HG03354 (cell line): ENCODE measurements around the gene ZNF444.
"Not testable (repeated sequence)": the region's sequence is repeated elsewhere in the genome, so short reads cannot be mapped to it uniquely, and the experiment has no call there.

Source experiments
- ATAC-seq: cut with Tn5 transposase; IDR thresholded peaks from one replicate; pipeline ENCODE4 v1.9.1; 2021; ENCODE audit warnings: mild to moderate bottlenecking; ENCODE audit not compliant: unreplicated experiment, poor library complexity, severe bottlenecking

The ZNF444 gene

DNA sequence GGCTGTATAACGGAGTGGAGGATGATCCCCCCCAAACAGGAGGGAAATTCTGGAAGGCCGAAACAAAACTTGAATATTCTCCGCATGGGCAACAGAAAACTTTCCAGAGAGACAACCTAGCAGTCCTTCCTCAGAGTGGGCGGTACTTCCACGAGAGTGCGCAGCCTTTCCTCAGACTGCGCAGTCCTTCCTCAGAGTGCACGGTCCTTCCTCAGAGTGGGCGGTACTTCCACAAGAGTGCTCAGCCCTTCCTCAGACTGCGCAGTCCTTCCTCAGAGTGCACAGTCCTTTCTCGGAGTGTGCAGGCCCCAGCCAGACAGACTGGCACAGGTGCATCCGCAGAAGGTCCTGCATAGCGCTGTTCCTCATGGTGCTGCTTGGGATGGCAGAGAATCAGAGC, 22.0 kb downstream of the ZNF444 start:
- ATAC-seq = no peak

DNA sequence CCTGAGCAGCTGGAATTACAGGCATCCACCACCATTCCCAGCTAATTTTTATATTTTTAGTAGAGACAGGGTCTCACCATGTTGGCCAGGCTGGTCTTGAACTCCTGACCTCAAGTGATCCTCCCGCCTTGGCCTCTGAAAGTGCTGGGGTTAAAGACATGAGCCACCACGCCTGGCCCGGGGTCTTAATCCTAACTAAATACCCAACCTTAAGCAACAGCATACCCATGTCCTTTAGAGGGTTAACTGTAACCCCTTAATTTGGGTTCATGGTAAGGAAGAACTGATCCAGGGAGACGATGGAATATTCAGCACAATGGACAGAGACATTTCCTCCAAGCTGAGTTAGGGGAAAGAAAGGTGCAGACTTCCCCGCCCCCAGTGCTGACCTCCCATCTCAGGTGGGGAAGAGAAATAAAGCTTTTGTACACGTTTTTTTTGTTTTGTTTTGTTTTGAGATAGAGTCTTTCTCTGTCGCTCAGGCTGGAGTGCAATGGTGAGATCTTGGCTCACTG, 26.0 kb downstream of the ZNF444 start:
- no peak for ATAC-seq

- ATAC-seq = no peak
Measured at GRCh38 chr19:56170261-56170660, 29.2 kb downstream of the ZNF444 start.

DNA sequence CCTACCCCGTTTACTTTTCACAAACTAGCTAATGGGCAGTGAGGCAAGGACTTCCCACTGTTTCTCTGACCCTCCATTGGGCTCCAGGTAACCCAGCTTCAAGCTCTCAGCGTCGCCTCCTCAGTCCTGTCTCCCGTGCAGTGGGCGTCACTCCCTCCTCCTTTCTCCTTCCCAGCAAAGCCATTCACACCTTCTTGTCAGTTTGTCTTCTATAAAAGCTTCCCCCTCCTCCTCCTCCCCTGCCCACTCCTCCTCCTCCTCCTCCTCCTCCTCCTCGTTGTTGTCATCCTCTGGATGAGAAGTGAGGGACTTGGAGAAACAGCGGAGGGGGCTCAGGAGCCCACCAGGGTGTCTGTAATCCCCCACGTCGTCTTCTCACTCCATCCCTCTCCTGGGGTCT, 33.0 kb downstream of the ZNF444 start:
- no peak for ATAC-seq

DNA sequence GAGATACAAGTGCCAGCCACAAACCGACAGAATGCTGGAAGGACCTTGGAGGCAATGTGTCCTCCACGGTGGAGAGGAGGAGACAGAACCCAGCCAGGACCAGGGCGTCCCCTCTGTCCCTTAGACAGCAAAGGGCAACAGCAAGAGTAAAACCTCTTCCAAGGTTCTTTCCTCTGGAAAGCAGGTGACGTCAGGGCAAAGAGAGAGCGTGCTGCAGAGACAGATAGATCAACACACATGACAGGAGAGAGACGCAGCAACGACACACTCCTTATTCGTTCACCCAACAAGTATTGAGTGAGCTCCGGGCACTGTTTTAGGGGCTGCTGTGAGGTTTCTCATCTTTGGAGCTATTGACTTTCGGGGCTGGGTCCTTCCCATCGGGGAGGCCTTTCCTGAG, 33.5 kb downstream of the ZNF444 start:
- ATAC-seq = no peak

GRCh38 chr19:56175861-56176307, 34.8 kb downstream of the ZNF444 start, which contains the start of gene GALP:
Gene GALP, plus strand, starts transcription at chr19:56176008. Its CDS starts 1,101 bp downstream, at chr19:56177109.
- not testable (repeated sequence) for ATAC-seq

GRCh38 chr19:56176310-56176709, 35.2 kb downstream of the ZNF444 start:
- not testable (repeated sequence) for ATAC-seq

DNA sequence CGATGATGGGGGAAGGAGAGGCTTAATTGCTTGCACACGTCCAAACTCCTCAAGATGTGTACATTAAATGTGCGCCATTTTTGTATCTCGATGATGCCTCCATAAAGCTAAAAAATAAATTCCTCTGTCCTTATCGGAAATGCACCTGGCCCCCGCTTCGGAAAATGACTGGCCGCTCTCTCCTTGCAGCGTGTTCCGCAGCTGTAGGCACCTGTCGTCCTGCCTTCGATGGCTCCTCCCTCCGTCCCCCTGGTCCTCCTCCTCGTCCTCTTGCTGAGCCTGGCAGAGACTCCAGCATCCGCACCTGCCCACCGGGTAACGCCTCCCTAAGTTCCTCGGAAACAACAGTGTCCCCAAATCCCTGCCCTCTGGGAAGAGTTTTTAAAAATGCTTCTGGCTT, 35.8 kb downstream of the ZNF444 start:
- ATAC-seq = no peak

DNA sequence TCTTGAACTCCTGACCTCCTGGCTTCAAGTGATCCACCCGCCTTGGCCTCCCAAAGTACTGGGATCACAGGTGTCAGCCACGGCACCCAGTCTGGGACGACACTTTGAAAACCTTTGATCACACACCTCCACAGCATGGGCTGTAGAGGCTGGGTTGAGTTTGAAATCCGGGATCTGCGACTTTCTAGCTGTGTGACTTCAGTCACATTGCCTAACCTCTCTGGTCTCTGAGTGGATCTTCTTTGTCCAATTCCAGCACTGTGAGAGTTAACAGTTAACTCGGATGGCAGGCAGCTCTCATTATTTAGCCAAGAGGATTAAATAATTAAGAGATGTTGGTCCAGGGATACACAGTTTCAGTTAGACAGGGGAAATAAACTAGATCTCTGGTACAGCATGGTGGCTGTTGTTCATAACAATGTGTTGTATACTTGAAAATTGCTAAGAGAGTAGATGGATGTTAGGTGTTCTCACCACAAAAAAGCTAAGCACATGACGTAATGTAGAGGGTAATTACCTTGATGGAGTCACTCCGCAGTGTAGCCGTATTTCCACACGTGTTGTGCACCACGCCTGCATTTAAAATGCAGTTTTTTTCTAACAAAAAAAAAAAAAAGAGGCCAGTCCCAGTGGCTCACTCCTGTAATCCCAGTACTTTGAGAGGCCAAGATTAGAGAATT, 36.6 kb downstream of the ZNF444 start:
- no peak for ATAC-seq

GRCh38 chr19:56189785-56190184, 48.7 kb downstream of the ZNF444 start:
- ATAC-seq = no peak

DNA sequence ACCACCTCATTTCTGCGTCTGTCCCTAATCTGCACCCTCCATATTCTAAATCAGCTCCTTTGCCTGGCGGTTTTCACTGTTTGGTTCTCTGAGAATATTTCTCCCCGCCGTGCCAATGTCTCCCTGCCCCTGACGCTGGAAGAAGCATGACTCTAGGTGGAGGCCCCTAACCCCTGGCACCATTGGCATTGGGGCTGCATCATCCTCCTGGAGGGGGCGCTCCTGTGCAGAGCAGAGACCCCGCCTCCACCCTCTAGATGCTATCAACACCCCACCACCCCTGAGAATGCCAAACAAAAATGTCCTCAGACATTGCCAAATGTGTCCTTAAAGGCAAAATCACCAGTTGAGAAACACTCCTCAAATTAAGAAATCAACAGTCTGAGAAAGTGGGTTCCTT, 50.0 kb downstream of the ZNF444 start:
- no peak for ATAC-seq

- ATAC-seq = no peak
Measured at GRCh38 chr19:56191711-56192110, 50.6 kb downstream of the ZNF444 start.

DNA sequence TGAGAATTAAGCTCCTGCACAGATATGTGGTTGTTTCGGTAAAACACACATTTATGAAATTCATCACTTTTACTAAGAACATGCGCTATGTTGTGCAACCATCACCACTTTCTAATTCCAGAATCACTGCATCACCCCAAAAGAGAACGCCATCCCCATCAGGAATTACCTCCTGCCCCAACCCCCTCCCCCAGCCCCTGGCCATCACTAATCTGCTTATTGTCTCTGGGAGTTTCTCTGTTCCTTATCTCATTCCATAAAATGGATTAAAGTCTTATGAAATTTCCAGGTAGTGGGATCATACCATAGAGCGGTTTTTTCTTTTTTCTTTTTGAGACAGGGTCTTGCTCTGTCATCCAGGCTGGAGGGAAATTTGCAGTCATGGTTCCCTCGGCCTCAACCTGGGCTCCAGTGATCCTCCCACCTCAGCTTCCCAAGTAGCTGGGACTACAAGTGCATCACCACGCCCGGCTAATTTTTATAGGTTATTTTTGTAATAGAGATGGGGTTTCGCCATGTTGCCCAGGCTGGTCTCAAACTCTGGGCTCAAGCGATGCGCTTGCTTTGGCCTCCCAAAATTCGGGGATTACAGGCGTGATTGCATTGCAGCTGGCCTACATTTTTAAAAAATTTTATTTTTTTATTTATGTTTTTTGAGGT, 53.0 kb downstream of the ZNF444 start:
- no peak for ATAC-seq

- not testable (repeated sequence) for ATAC-seq
Measured at GRCh38 chr19:56197646-56198045, 56.6 kb downstream of the ZNF444 start, which contains the start of gene ZSCAN5B. Gene ZSCAN5B, minus strand, starts transcription at chr19:56197783. Its CDS starts 4,731 bp downstream, at chr19:56193052.

DNA sequence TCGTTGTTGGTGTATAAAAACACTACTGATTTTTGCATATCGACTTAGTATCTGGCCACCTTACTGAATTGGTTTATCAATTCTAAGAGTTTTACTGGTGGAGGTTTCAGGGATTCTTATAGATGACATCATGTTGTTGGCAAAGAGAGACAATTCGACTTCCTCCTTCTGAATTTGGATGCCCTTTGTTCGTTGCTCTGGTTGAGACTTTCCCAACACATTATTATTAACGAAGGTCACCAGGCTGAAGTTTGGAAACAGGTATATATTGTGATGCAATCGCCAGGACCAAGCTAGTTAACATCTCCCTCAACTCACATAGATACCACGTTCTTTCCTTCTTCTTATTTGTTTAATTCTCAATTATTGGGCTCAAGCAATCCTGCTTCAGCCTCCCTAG, 58.6 kb downstream of the ZNF444 start:
- no peak for ATAC-seq

GRCh38 chr19:56201973-56202372, 60.9 kb downstream of the ZNF444 start, which contains the start of gene ZSCAN5C:
Gene ZSCAN5C, plus strand, starts transcription at chr19:56202273. Its CDS starts 3,641 bp downstream, at chr19:56205914.
- no peak for ATAC-seq

- ATAC-seq = not testable (repeated sequence)
Measured at GRCh38 chr19:56207581-56207980, 66.5 kb downstream of the ZNF444 start.

DNA sequence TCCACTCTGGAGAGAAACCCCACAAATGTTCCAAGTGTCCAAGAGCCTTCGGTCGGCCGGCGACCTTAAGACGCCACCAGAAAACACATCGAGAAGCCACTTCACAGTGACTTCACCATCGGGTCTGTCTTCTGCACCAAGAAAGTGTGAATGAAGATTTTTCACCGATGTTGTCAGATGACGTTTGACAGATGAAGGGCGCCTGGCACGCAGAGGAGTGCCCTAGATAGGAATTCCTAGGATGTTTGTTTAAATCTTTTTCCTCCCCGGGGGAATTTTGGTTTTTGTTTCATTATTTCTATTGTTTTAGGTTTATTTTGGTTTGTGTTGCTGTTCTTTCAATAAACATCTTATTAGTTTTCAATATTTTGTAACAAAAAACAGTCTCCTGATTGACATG, 68.0 kb downstream of the ZNF444 start:
- ATAC-seq = no peak

- ATAC-seq = not testable (repeated sequence)
Measured at GRCh38 chr19:56210036-56210435, 68.9 kb downstream of the ZNF444 start.
